ENCODE data around the gene AMPD3.

AMPD3 gene

GRCh38 chr11:10440401-10440800 is 14.7 kb upstream of the AMPD3 start:
- Histone ChIP-seq H3K9ac (ENCODE audit: low read length) (no peak overlapping the region), H3K4me1 (ENCODE audit: low read length) (peaks cover 16% of the 10 kb centered on the region), H3K4me3 (ENCODE audit: low read length) (no peak overlapping the region), H3K4me2 (ENCODE audit: low read length) (no peak overlapping the region), H3K9me3 (ENCODE audit: insufficient read depth, low read length) (no peaks in the 10 kb centered on the region), H3K27me3 (ENCODE audit: low read depth, low read length) (no peaks in the 10 kb centered on the region), H3K27ac (ENCODE audit: low read length) (no peak overlapping the region), H4K20me1 (ENCODE audit: insufficient read depth, low read length) (no peaks in the 10 kb centered on the region), H3K36me3 (replicated peaks; ENCODE audit: low read depth, low read length) (no peaks in the 10 kb centered on the region), H3K79me2 (ENCODE audit: low read length) (no peaks in the 10 kb centered on the region), H2AFZ (ENCODE audit: low read depth, low read length) (no peak overlapping the region)
- TF ChIP-seq, protein P1, sequence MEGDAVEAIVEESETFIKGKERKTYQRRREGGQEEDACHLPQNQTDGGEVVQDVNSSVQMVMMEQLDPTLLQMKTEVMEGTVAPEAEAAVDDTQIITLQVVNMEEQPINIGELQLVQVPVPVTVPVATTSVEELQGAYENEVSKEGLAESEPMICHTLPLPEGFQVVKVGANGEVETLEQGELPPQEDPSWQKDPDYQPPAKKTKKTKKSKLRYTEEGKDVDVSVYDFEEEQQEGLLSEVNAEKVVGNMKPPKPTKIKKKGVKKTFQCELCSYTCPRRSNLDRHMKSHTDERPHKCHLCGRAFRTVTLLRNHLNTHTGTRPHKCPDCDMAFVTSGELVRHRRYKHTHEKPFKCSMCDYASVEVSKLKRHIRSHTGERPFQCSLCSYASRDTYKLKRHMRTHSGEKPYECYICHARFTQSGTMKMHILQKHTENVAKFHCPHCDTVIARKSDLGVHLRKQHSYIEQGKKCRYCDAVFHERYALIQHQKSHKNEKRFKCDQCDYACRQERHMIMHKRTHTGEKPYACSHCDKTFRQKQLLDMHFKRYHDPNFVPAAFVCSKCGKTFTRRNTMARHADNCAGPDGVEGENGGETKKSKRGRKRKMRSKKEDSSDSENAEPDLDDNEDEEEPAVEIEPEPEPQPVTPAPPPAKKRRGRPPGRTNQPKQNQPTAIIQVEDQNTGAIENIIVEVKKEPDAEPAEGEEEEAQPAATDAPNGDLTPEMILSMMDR (IDR thresholded peaks at IDR 0.05; ENCODE audit: low read depth, low read length) = no peak
- TF ChIP-seq EZH2phosphoT487 (IDR thresholded peaks at IDR 0.05; ENCODE audit: low read depth) = no peak

DNA sequence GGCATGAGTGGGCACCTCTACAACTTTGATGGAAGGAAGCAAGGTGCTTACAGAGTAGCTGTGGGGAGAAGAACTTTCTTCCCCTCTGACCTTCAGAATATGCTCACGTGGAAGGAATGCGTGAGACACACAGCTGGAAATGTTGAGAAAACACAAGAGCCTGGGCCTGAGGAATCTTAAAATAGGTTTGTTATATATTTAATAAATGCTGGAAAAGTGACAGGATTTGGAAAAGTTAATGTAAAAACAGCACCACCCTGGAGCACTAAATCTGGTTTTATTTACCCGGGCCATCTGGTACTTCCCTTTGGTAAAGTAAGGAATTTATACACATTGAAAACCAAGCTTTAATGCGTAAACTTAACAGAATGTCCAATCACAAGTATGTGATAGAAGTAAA is 14.0 kb upstream of the AMPD3 start:
- H3K4me2 ChIP-seq (ENCODE audit: low read length) = no peak overlapping the region

GRCh38 chr11:10441652-10442503 is 13.2 kb upstream of the AMPD3 start:
- H3K27ac ChIP-seq (ENCODE audit: low read length) = no peak overlapping the region
- no peaks in the 10 kb centered on the region for H4K20me1 ChIP-seq (ENCODE audit: insufficient read depth, low read length)
- H3K4me2 ChIP-seq (ENCODE audit: low read length) = no peak overlapping the region
- no peak overlapping the region for H3K9ac ChIP-seq (ENCODE audit: low read length)
- peak overlapping the region; percentile 9; the same call in 1 of the 2 replicates for H2AFZ ChIP-seq (ENCODE audit: low read depth, low read length)
- no peaks in the 10 kb centered on the region for H3K79me2 ChIP-seq (ENCODE audit: low read length)
- TF ChIP-seq, protein P1 (IDR thresholded peaks at IDR 0.05; ENCODE audit: low read depth, low read length) = no peak
- no peak for TF ChIP-seq EZH2phosphoT487 (IDR thresholded peaks at IDR 0.05; ENCODE audit: low read depth)
- no peaks in the 10 kb centered on the region for H3K36me3 ChIP-seq (replicated peaks; ENCODE audit: low read depth, low read length)
- peaks cover 17% of the 10 kb centered on the region for H3K4me1 ChIP-seq (ENCODE audit: low read length)
- no peaks in the 10 kb centered on the region for H3K27me3 ChIP-seq (ENCODE audit: low read depth, low read length)
- H3K9me3 ChIP-seq (ENCODE audit: insufficient read depth, low read length) = no peaks in the 10 kb centered on the region
- no peak overlapping the region for H3K4me3 ChIP-seq (ENCODE audit: low read length)

More for the DNA sequence above, 14.0 kb upstream of the AMPD3 start:
- no peaks in the 10 kb centered on the region for H3K9me3 ChIP-seq (ENCODE audit: insufficient read depth, low read length)
- H3K4me1 ChIP-seq (ENCODE audit: low read length) = peaks cover 17% of the 10 kb centered on the region
- no peaks in the 10 kb centered on the region for H3K27me3 ChIP-seq (ENCODE audit: low read depth, low read length)
- no peak overlapping the region for H3K27ac ChIP-seq (ENCODE audit: low read length)
- no peak overlapping the region for H2AFZ ChIP-seq (ENCODE audit: low read depth, low read length)
- H3K36me3 ChIP-seq (replicated peaks; ENCODE audit: low read depth, low read length) = no peaks in the 10 kb centered on the region
- H3K9ac ChIP-seq (ENCODE audit: low read length) = no peak overlapping the region
- H4K20me1 ChIP-seq (ENCODE audit: insufficient read depth, low read length) = no peaks in the 10 kb centered on the region
- H3K4me3 ChIP-seq (ENCODE audit: low read length) = no peak overlapping the region
- H3K79me2 ChIP-seq (ENCODE audit: low read length) = no peaks in the 10 kb centered on the region
- TF ChIP-seq, protein P1 (IDR thresholded peaks at IDR 0.05; ENCODE audit: low read depth, low read length) = no peak
- no peak for TF ChIP-seq EZH2phosphoT487 (IDR thresholded peaks at IDR 0.05; ENCODE audit: low read depth)

GRCh38 chr11:10443152-10443551 is 11.9 kb upstream of the AMPD3 start:
- Histone ChIP-seq H3K27ac (ENCODE audit: low read length) (no peak overlapping the region), H3K9ac (ENCODE audit: low read length) (no peak overlapping the region), H4K20me1 (ENCODE audit: insufficient read depth, low read length) (no peaks in the 10 kb centered on the region), H2AFZ (ENCODE audit: low read depth, low read length) (no peak overlapping the region), H3K4me2 (ENCODE audit: low read length) (no peak overlapping the region), H3K27me3 (ENCODE audit: low read depth, low read length) (0 out of 2 replicates have a peak, but pooled peaks cover 3% of the 10 kb centered on the region), H3K36me3 (replicated peaks; ENCODE audit: low read depth, low read length) (no peaks in the 10 kb centered on the region), H3K4me3 (ENCODE audit: low read length) (no peak overlapping the region), H3K79me2 (ENCODE audit: low read length) (no peaks in the 10 kb centered on the region), H3K4me1 (ENCODE audit: low read length) (peaks cover 17% of the 10 kb centered on the region), H3K9me3 (ENCODE audit: insufficient read depth, low read length) (no peaks in the 10 kb centered on the region)
- TF ChIP-seq, protein P1 (IDR thresholded peaks at IDR 0.05; ENCODE audit: low read depth, low read length) = no peak
- no peak for TF ChIP-seq EZH2phosphoT487 (IDR thresholded peaks at IDR 0.05; ENCODE audit: low read depth)
